Measurements from ENCODE around the gene GRIA3.

DNA sequence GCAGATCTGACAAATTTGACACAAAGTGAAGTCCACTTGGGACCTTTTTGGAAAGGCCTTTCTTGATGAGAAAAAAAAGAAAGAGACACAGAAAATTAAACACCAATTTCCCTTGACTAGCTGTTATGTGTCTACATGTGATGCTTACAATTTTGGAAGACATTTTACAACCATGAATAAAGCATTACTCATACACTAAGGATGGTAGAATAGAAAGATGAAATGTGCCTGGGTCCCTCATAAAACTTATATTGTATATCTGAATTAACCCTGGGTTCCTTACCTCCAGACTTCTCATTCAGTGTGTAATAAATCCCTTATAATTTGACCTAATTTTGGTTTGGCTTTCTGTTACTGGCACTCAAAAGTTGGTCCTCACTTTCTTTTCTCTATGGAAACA lies 16.5 kb upstream of the GRIA3 start:
- TF ChIP-seq, protein P1, sequence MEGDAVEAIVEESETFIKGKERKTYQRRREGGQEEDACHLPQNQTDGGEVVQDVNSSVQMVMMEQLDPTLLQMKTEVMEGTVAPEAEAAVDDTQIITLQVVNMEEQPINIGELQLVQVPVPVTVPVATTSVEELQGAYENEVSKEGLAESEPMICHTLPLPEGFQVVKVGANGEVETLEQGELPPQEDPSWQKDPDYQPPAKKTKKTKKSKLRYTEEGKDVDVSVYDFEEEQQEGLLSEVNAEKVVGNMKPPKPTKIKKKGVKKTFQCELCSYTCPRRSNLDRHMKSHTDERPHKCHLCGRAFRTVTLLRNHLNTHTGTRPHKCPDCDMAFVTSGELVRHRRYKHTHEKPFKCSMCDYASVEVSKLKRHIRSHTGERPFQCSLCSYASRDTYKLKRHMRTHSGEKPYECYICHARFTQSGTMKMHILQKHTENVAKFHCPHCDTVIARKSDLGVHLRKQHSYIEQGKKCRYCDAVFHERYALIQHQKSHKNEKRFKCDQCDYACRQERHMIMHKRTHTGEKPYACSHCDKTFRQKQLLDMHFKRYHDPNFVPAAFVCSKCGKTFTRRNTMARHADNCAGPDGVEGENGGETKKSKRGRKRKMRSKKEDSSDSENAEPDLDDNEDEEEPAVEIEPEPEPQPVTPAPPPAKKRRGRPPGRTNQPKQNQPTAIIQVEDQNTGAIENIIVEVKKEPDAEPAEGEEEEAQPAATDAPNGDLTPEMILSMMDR (conservative IDR thresholded peaks at IDR 0.05 in 1 of 2, IDR thresholded peaks at IDR 0.05 in 1 of 2; ENCODE audit: low read depth in 1 of 2, low read length in 2 of 2) = no peak
- TF ChIP-seq EZH2 (IDR thresholded peaks at IDR 0.05; ENCODE audit: low read length, missing control alignments) = no peak

All from fibroblast of lung (primary cell).